Sigmoid colon (tissue), 7 donors: ENCODE measurements around the gene AKIP1. TPM values are rescaled to one million over a fixed set of nuclear protein-coding genes. Genes with fewer than 3 reads are reported as not detected.

Experiments used
- DNase-seq: peaks from one replicate; pipeline ENCODE4 v3.0.0-alpha.2; 2019
- H3K27ac ChIP-seq, 4 donors: fragments of 200-600 bp; sonication (generic); one replicate each; pipeline ENCODE4 v1.5.1; 2016 to 2019; ENCODE audit warnings: mild to moderate bottlenecking in 1 of 4
- H3K27me3 ChIP-seq, 3 donors: fragments of 200-600 bp; sonication (generic); one replicate each; pipeline ENCODE4 v1.5.1; 2019; ENCODE audit warnings: mild to moderate bottlenecking in 1 of 3
- H3K36me3 ChIP-seq, 4 donors: fragments of 200-600 bp; sonication (generic); one replicate each; pipeline ENCODE4 v1.5.1; 2016 to 2019
- H3K4me1 ChIP-seq, 4 donors: fragments of 200-600 bp; sonication (generic); one replicate each; pipeline ENCODE4 v1.5.1; 2017 to 2019
- H3K4me3 ChIP-seq, 4 donors: fragments of 200-600 bp; sonication (generic); one replicate each; pipeline ENCODE4 v1.5.1; 2017 to 2019; ENCODE audit warnings: mild to moderate bottlenecking in 2 of 4, moderate library complexity in 1 of 4
- H3K9me3 ChIP-seq, 4 donors: fragments of 200-600 bp in 3 of 4; sonication (generic) in 3 of 4; one replicate each; pipeline versions ENCODE4 v1.5.1 to v1.6.1; 2013 to 2019
- EP300 ChIP-seq, 4 donors: sonication (generic); formaldehyde crosslinking; IDR thresholded peaks; one replicate each; pipeline ENCODE4 v1.6.1; 2017; ENCODE audit warnings: antibody characterized with exemption in 4 of 4
- POLR2A ChIP-seq, 2 donors: fragments of 450-650 bp; IDR thresholded peaks; one replicate each; pipeline ENCODE4 v1.6.1; 2016; ENCODE audit warnings: antibody characterized with exemption in 2 of 2, mild to moderate bottlenecking in 2 of 2, moderate library complexity in 2 of 2
- POLR2AphosphoS5 ChIP-seq, 4 donors: sonication (generic); formaldehyde crosslinking; IDR thresholded peaks; one replicate each; pipeline ENCODE4 v1.6.1; 2017; ENCODE audit warnings: antibody characterized with exemption in 4 of 4
- WGBS, 2 donors: extraction: QIAGEN DNeasy Blood & Tissue Kit; methylation state at CpG; one replicate each; pipeline ENCODE4 v1.1.7; 2013; 5-methylcytosine and 5-hydroxymethylcytosine counted together
- intact Hi-C: fragments of 100-400 bp; cut with DNase I; formaldehyde crosslinking; loops from one replicate; pipeline ENCODE4 v1.15.1; 2023
- polyA plus RNA-seq, 3 donors: library from polyadenylated mRNA; stranded (reverse); fragments of 200-250 nt; gene quantifications; one replicate each; pipeline ENCODE4 v1.2.3, GENCODE V29; 2013
- total RNA-seq, 4 donors: library from RNA; depleted of rRNA; stranded (reverse); fragments of >200 nt; gene quantifications; one replicate each; pipeline ENCODE4 v1.1.0, GENCODE V29; 2016
- TF ChIP-seq, protein P1 (sequence below), 4 experiments: fragments of 450-650 bp in 3 of 4; fragments of 200-600 bp in 1 of 4; IDR thresholded peaks; one replicate each; pipeline ENCODE4 v1.5.1; 2016 to 2019; ENCODE audit warnings: antibody characterized with exemption in 4 of 4, mild to moderate bottlenecking in 3 of 4, moderate library complexity in 2 of 4
- donor health status: healthy with polysubstance abuse.
- donor health status: Bipolar disorder and iron deficiency.
- donor health status: healthy.

AKIP1 gene
- total and polyA plus RNA-seq, 7 donors = 18.0 to 33.2 (median 21.6) TPM

DNA sequence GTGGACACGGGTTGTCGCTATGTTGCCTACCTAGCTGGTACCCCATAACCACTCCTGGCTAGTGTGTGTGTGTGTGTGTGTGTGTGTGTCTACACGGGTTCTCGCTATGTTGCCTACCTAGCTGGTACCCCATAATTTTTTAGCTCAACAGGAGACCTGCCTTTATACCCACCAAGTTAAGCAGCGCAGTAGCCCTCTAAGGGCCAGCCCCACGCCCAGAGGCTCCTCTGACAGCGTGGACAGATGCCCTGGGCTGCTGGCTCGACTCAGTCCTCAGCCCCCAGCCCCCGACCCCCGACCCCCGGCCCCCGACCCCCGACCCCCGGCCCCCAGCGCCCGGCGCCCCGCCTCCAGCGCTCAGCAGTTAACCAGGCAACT lies 351 bp upstream of the AKIP1 start:
- intact Hi-C loops = loop anchor here (2.0 to 5.0 kb wide), 5 partner anchors 40 to 228 kb away; partner anchors contain the start of genes RPL27A and TRIM66
- TF ChIP-seq, protein P1, sequence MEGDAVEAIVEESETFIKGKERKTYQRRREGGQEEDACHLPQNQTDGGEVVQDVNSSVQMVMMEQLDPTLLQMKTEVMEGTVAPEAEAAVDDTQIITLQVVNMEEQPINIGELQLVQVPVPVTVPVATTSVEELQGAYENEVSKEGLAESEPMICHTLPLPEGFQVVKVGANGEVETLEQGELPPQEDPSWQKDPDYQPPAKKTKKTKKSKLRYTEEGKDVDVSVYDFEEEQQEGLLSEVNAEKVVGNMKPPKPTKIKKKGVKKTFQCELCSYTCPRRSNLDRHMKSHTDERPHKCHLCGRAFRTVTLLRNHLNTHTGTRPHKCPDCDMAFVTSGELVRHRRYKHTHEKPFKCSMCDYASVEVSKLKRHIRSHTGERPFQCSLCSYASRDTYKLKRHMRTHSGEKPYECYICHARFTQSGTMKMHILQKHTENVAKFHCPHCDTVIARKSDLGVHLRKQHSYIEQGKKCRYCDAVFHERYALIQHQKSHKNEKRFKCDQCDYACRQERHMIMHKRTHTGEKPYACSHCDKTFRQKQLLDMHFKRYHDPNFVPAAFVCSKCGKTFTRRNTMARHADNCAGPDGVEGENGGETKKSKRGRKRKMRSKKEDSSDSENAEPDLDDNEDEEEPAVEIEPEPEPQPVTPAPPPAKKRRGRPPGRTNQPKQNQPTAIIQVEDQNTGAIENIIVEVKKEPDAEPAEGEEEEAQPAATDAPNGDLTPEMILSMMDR (IDR thresholded peaks at IDR 0.05) = no peak
- TF ChIP-seq POLR2A (IDR thresholded peaks at IDR 0.05) (no peak), EP300 (IDR thresholded peaks at IDR 0.05) (no peak), POLR2AphosphoS5 (IDR thresholded peaks at IDR 0.05) (no peak)
- no peaks in the 10 kb centered on the region for H3K9me3 ChIP-seq
- WGBS, 2 donors = 3 to 4% methylated on average over 19 of the region's 19 CpGs
- H3K27ac ChIP-seq = peak overlapping the region; percentile 89 to 97 (median 92)
- H3K36me3 ChIP-seq = no peaks in the 10 kb centered on the region
- H3K4me1 ChIP-seq = peaks cover 0 to 39% (median 34%) of the 10 kb centered on the region in 4 donors
- H3K4me3 ChIP-seq = peak overlapping the region; percentile 62 to 69 (median 63)
- DNase-seq = no peak
- no peaks in the 10 kb centered on the region for H3K27me3 ChIP-seq

DNA sequence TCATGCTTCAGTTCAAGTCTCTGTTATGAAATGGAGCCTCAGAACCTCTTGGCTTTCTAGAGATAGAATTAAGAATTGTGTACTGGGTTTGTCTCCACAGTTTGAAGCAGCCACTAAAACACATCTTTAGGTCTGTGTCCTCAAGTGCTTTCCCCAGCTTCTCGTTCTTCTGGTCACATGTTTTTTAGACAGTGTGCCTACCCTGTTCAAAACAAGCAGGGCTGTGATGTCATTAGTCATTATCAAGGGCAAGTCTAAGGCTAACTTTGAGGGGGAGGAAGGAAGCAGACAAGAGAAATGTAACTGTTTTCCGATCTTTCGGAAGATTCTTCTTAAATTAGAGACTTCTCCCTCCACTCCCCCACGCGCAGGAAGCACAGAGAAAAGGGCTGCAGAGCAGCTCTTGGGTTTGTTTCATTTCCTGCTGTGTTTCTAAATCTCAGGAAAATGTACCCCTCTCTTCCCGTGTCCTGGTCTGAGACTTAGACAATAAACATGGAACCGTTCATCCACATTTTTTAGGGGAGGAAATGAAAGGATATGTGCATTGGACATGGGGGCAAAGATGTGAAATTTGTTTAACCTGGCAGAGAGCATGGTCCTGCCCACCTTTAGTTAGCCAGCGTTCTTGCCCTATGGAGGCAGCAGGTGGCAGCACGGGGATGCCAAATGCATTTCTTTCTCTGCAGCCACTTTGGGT lies 3.1 kb downstream of the AKIP1 start:
- peak overlapping the region in 1 of 4 donors; percentile 0 for H3K4me3 ChIP-seq
- H3K36me3 ChIP-seq = peaks cover 0 to 15% (median 3%) of the 10 kb centered on the region in 4 donors
- H3K9me3 ChIP-seq = no peaks in the 10 kb centered on the region
- 21 to 37% methylated on average over 9 of the region's 9 CpGs for WGBS, 2 donors
- H3K4me1 ChIP-seq = peaks cover 0 to 67% (median 58%) of the 10 kb centered on the region in 4 donors
- no peaks in the 10 kb centered on the region for H3K27me3 ChIP-seq
- no peak for DNase-seq
- intact Hi-C loops = loop anchor here (2.0 to 5.0 kb wide), 4 partner anchors 82 to 232 kb away; partner anchors contain the start of genes RPL27A and TRIM66
- TF ChIP-seq EP300 (IDR thresholded peaks at IDR 0.05) (no peak), POLR2AphosphoS5 (IDR thresholded peaks at IDR 0.05) (peak in 1 of 4 donors; percentile 38), POLR2A (IDR thresholded peaks at IDR 0.05) (no peak)
- TF ChIP-seq, protein P1 (IDR thresholded peaks at IDR 0.05) = peak in 3 of 4 experiments; percentile 19 to 67 (median 63)
- H3K27ac ChIP-seq = peak overlapping the region; percentile 56 to 97 (median 74)

DNA sequence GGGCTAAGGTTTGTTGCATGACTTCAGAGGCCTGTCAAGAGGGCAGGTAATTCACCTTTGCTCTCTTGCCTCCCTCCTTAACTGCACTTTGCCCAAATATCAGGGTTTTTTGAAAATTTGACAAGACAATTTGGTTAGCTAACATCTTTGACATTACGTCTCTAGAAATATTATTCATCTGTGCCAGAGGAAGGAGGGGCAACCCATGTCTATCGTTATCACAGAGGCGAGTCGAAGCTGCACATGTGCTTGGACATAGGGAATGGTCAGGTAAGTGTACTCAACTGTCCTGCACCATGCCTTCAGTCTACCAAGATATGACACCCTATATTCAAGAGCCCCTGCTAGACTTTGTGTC lies 3.7 kb downstream of the AKIP1 start:
- Histone ChIP-seq H3K4me1 (peaks cover 0 to 65% (median 56%) of the 10 kb centered on the region in 4 donors), H3K27ac (peak overlapping the region; percentile 56 to 97 (median 74)), H3K9me3 (no peaks in the 10 kb centered on the region), H3K27me3 (no peaks in the 10 kb centered on the region), H3K36me3 (peaks cover 0 to 20% (median 8%) of the 10 kb centered on the region in 4 donors), H3K4me3 (no peak overlapping the region)
- DNase-seq = no peak
- TF ChIP-seq POLR2A (IDR thresholded peaks at IDR 0.05) (no peak), EP300 (IDR thresholded peaks at IDR 0.05) (no peak)
- TF ChIP-seq, protein P1 (IDR thresholded peaks at IDR 0.05) = peak in 1 of 4 experiments; percentile 13
- intact Hi-C loops = loop anchor here (5.0 kb wide), 3 partner anchors 82 to 232 kb away; partner anchors contain the start of genes RPL27A and TRIM66
- 80 to 83% methylated on average over 4 of the region's 4 CpGs for WGBS, 2 donors

DNA sequence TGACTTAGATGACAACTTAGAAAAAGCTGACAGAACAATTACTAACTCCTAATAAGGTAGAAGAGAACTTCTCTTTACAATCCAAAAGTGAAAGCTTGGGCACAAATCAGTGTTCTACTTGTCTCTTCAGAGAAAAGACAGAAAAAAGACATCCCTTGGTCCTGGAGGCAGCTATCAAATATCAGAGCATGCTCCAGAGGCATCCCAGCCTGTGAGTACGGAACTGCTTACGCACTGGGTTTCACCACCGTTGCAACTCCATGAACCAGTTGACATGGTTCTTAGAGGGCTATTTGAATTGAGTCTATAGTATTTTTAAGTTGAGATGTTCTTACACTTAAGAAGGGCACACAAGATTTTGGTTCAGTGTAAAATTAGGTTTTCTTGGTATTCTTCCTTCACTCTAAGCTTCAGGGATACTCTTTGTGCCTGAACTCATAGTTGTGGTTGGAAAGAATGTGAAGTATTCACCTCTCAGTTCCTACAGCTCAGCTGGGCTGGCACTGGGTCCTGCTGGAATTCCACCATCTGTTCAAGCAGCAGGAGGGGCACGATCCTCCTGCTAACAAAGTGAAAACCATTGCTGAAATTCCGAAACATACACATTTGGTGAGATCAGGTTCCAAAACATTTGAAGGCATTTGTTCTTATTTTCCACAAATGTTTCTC lies 6.3 kb downstream of the AKIP1 start:
- no peaks in the 10 kb centered on the region for H3K27me3 ChIP-seq
- peak; percentile 76 for DNase-seq
- 88 to 89% methylated on average over 5 of the region's 5 CpGs for whole genome bisulfite sequencing, 2 donors
- H3K4me3 ChIP-seq = peak overlapping the region in 2 of 4 donors; percentile 10 to 24
- H3K36me3 ChIP-seq = peaks cover 0 to 47% (median 24%) of the 10 kb centered on the region in 4 donors
- H3K9me3 ChIP-seq = no peaks in the 10 kb centered on the region
- intact Hi-C loops = no loop called here
- H3K27ac ChIP-seq = peak overlapping the region; percentile 71 to 97 (median 74)
- H3K4me1 ChIP-seq = peaks cover 0 to 51% (median 46%) of the 10 kb centered on the region in 4 donors
- TF ChIP-seq, protein P1 (IDR thresholded peaks at IDR 0.05) = no peak
- TF ChIP-seq EP300 (IDR thresholded peaks at IDR 0.05) (no peak), POLR2A (IDR thresholded peaks at IDR 0.05) (no peak), POLR2AphosphoS5 (IDR thresholded peaks at IDR 0.05) (peak in 1 of 4 donors; percentile 4)
